Ishikawa (cell line): ENCODE data around the gene SPOCK1.

Experiments
- CEBPB ChIP-seq: IDR thresholded peaks from 2 replicates; pipeline ENCODE4 v1.6.1; 2012
- CREB1 ChIP-seq: IDR thresholded peaks from 2 replicates; pipeline ENCODE4 v1.6.1; 2012; ENCODE audit warnings: low read depth
- EGR1 ChIP-seq: IDR thresholded peaks from 2 replicates; pipeline ENCODE4 v1.6.1; 2012
- EP300 ChIP-seq: IDR thresholded peaks from 2 replicates; pipeline ENCODE4 v1.6.1; 2012; ENCODE audit warnings: borderline replicate concordance
- FOXM1 ChIP-seq: IDR thresholded peaks from 2 replicates; pipeline ENCODE4 v1.6.1; 2012; ENCODE audit warnings: low read depth, borderline replicate concordance
- NFIC ChIP-seq: IDR thresholded peaks from 2 replicates; pipeline ENCODE4 v1.6.1; 2012
- RAD21 ChIP-seq: IDR thresholded peaks from 2 replicates; pipeline ENCODE4 v1.6.1; 2012; ENCODE audit warnings: low read depth
- TAF1 ChIP-seq: IDR thresholded peaks from 2 replicates; pipeline ENCODE4 v1.6.1; 2012; ENCODE audit warnings: low read depth, mild to moderate bottlenecking
- TCF12 ChIP-seq: IDR thresholded peaks from 2 replicates; pipeline ENCODE4 v1.6.1; 2012; ENCODE audit warnings: low read depth
- TEAD4 ChIP-seq: IDR thresholded peaks from 2 replicates; pipeline ENCODE4 v1.6.1; 2012
- YY1 ChIP-seq: IDR thresholded peaks from 2 replicates; pipeline ENCODE4 v1.6.1; 2012; ENCODE audit warnings: low read depth
- ZBTB7A ChIP-seq: IDR thresholded peaks from 2 replicates; pipeline ENCODE4 v1.6.1; 2012; ENCODE audit warnings: low read depth
- TF ChIP-seq, protein P1 (sequence below): IDR thresholded peaks from 2 replicates; pipeline ENCODE4 v1.6.1; 2012
- TF ChIP-seq, protein P2 (sequence below): IDR thresholded peaks from 2 replicates; pipeline ENCODE4 v1.6.1; 2012; ENCODE audit warnings: low read depth, mild to moderate bottlenecking
- TF ChIP-seq, protein P3 (sequence below): IDR thresholded peaks from 2 replicates; pipeline ENCODE4 v1.6.1; 2012

Gene SPOCK1

DNA sequence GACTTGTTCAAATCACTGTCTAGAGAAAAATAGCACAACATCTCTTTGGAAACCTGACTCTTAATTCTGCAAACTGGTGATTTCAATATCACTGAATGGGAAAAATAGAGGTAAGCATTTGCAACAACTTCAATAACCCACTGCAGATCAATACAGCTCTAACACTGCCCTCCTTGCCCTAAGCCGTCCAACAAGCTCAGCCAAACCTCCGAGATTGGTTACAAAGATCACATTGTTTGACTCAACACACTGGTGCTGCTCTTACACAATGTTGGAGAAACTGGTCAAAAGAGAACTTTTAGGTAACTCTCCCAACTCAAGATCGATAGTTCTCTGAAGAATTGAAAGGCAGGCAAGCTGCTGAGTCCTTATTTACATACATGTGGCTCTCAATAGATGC, 150.4 kb downstream of the SPOCK1 start:
- TF ChIP-seq ZBTB7A (no peak), TAF1 (no peak), NFIC (no peak), CEBPB (no peak), RAD21 (no peak), EP300 (no peak), EGR1 (no peak), TEAD4 (no peak), YY1 (no peak), FOXM1 (no peak), CREB1 (no peak), TCF12 (no peak)
- TF ChIP-seq, protein P1, sequence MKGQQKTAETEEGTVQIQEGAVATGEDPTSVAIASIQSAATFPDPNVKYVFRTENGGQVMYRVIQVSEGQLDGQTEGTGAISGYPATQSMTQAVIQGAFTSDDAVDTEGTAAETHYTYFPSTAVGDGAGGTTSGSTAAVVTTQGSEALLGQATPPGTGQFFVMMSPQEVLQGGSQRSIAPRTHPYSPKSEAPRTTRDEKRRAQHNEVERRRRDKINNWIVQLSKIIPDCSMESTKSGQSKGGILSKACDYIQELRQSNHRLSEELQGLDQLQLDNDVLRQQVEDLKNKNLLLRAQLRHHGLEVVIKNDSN: no peak
- TF ChIP-seq, protein P2, sequence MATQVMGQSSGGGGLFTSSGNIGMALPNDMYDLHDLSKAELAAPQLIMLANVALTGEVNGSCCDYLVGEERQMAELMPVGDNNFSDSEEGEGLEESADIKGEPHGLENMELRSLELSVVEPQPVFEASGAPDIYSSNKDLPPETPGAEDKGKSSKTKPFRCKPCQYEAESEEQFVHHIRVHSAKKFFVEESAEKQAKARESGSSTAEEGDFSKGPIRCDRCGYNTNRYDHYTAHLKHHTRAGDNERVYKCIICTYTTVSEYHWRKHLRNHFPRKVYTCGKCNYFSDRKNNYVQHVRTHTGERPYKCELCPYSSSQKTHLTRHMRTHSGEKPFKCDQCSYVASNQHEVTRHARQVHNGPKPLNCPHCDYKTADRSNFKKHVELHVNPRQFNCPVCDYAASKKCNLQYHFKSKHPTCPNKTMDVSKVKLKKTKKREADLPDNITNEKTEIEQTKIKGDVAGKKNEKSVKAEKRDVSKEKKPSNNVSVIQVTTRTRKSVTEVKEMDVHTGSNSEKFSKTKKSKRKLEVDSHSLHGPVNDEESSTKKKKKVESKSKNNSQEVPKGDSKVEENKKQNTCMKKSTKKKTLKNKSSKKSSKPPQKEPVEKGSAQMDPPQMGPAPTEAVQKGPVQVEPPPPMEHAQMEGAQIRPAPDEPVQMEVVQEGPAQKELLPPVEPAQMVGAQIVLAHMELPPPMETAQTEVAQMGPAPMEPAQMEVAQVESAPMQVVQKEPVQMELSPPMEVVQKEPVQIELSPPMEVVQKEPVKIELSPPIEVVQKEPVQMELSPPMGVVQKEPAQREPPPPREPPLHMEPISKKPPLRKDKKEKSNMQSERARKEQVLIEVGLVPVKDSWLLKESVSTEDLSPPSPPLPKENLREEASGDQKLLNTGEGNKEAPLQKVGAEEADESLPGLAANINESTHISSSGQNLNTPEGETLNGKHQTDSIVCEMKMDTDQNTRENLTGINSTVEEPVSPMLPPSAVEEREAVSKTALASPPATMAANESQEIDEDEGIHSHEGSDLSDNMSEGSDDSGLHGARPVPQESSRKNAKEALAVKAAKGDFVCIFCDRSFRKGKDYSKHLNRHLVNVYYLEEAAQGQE: no peak
- TF ChIP-seq, protein P3, sequence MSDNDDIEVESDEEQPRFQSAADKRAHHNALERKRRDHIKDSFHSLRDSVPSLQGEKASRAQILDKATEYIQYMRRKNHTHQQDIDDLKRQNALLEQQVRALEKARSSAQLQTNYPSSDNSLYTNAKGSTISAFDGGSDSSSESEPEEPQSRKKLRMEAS: no peak

DNA sequence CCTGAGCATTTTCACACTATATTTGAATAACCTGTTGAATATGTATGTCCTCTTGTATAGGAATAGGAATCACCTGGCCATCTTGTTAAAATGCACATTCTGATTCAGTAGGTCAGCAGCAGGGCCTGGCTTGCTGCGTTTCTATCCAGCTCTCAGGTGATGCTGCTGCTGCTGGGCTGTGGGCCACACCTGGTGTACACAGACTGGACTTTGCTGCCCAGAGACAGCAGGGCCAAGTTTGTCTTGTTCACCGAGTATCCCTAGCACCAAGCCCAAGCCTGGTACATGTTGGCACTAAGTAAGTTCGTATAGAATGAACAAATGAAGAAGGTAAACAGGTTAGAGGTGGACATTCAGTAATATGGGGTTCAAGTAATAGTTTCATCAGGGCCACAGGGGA, 151.3 kb downstream of the SPOCK1 start:
- TF ChIP-seq, protein P1: no peak
- TF ChIP-seq TAF1 (no peak), ZBTB7A (no peak), RAD21 (no peak), FOXM1 (no peak), CEBPB (no peak), TCF12 (no peak), YY1 (no peak), EGR1 (no peak), EP300 (no peak), CREB1 (no peak), NFIC (no peak), TEAD4 (no peak)
- TF ChIP-seq, protein P3: no peak
- TF ChIP-seq, protein P2: no peak

DNA sequence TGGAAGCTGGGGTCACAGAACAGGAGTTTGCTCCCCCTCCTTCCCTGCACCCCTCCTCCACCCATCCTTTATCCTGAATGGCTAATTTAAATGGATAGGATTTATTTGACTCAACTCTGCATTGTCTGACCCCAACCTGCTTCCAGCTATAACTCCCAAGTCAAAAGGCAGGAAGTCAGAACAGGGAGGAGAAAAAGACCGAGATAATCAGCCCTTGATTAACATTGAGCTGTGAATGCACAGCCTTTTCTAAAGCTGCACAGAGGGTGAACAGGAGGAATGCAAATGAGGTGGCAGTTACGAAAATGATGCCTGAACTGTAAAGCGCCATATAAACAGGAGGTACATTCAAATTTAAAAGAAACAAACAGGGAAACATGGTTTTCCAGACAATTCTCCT, 152.8 kb downstream of the SPOCK1 start:
- TF ChIP-seq TAF1 (no peak), FOXM1 (no peak), YY1 (no peak), CEBPB (no peak), EP300 (no peak), EGR1 (no peak), ZBTB7A (no peak), TCF12 (no peak), NFIC (no peak), TEAD4 (no peak), RAD21 (no peak), CREB1 (no peak)
- TF ChIP-seq, protein P3: no peak
- TF ChIP-seq, protein P2: no peak
- TF ChIP-seq, protein P1: no peak

DNA sequence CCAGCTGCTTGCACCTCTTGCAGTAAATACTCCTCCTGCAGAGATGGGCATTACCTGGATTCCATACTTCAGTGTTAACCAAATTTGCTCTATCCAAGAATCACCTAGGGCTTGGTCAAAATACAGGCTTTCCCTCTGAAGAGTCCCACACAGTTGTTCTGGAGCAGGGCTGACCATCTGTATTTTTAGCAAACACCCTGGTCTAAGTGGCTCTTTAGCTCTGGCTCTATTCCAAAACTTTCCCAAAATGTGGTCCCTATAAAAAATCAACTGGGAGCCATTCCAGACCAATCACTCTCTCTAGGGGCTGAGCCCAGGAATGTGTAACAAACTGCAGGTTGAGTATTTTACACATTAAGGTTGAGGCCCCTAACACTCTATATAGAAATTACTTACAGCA, 153.7 kb downstream of the SPOCK1 start:
- TF ChIP-seq EGR1 (no peak), TAF1 (no peak), CEBPB (no peak), NFIC (no peak), TEAD4 (no peak), EP300 (no peak), CREB1 (no peak), TCF12 (no peak), FOXM1 (no peak), RAD21 (no peak), ZBTB7A (no peak), YY1 (no peak)
- TF ChIP-seq, protein P1: no peak
- TF ChIP-seq, protein P3: no peak
- TF ChIP-seq, protein P2: no peak
